K562 (cell line): ENCODE data around the gene ZNF862.

Experiments used
- CBX1 ChIP-seq: sonication (generic); IDR thresholded peaks from 2 replicates; pipeline ENCODE4 v1.6.1; 2016; ENCODE audit warnings: antibody characterized with exemption, low read depth, mild to moderate bottlenecking
- SIX5 ChIP-seq, 2 experiments: IDR thresholded peaks; 2 replicates each; pipeline ENCODE4 v1.6.1; 2011; ENCODE audit warnings: low read length in 2 of 2, borderline replicate concordance in 1 of 2, low read depth in 1 of 2, mild to moderate bottlenecking in 1 of 2, moderate library complexity in 1 of 2; ENCODE audit not compliant: insufficient read depth in 1 of 2
- SMAD1 ChIP-seq: fragments of 150-350 bp; IDR thresholded peaks from 2 replicates; pipeline ENCODE4 v1.6.1; 2014; ENCODE audit warnings: low read length, low read depth; ENCODE audit not compliant: partially characterized antibody
- SP2 ChIP-seq: IDR thresholded peaks from 2 replicates; pipeline ENCODE4 v1.6.1; 2011; ENCODE audit warnings: mild to moderate bottlenecking, low read depth, low read length, moderate library complexity; ENCODE audit not compliant: poor library complexity, severe bottlenecking; ENCODE audit errors: extremely low read depth
- ZNF232 ChIP-seq: sonication (generic); formaldehyde crosslinking; IDR thresholded peaks from 2 replicates; pipeline ENCODE4 v1.8.0; 2022; ENCODE audit warnings: mild to moderate bottlenecking, missing genetic modification reagents
- ZNF347 ChIP-seq: fragments of 450-650 bp; formaldehyde crosslinking; IDR thresholded peaks from 2 replicates; pipeline ENCODE4 v1.4.0; 2020; ENCODE audit warnings: low read depth, mild to moderate bottlenecking, moderate library complexity
- ZNF41 ChIP-seq: fragments of 250-450 bp; sonication (Bioruptor Pico); conservative IDR thresholded peaks from 2 replicates; pipeline ENCODE4 v1.4.0; 2020; ENCODE audit warnings: mild to moderate bottlenecking

DNA sequence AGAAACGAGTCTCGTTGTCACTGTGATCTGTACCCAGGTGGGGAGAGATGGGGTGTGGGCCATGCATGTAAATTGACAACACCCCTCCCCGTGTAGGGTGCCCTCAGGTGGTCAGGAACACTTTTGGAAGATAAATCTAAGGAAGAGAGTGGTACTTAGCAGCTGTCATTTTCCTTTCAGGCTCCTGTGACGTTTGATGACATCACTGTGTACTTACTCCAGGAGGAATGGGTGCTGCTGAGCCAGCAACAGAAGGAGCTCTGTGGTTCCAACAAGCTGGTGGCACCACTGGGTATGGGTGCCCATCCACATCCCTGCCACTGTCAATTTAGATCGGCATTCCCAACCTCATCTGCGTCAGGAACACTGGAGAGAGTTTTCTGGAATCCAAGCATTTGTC, 6.3 kb downstream of the ZNF862 start:
- TF ChIP-seq ZNF41 (CRISPR knock-in tag), result no peak
- no peak for TF ChIP-seq ZNF347
- no peak for TF ChIP-seq CBX1
- TF ChIP-seq SIX5 (IDR thresholded peaks at IDR 0.05; ENCODE audit: borderline replicate concordance in 1 of 2, insufficient read depth in 1 of 2, low read depth in 1 of 2, low read length in 2 of 2), result no peak
- no peak for TF ChIP-seq SMAD1
- no peak for TF ChIP-seq SP2
- no peak for TF ChIP-seq ZNF232
